HG03045 (cell line): ENCODE measurements around the gene TMC6.
"Not testable (repeated sequence)": the region's sequence is repeated elsewhere in the genome, so short reads cannot be mapped to it uniquely, and the experiment has no call there.

Experiments
- ATAC-seq: cut with Tn5 transposase; IDR thresholded peaks from one replicate; pipeline ENCODE4 v1.9.1; 2021; ENCODE audit warnings: mild to moderate bottlenecking, moderate library complexity; ENCODE audit not compliant: unreplicated experiment

The TMC6 gene

DNA sequence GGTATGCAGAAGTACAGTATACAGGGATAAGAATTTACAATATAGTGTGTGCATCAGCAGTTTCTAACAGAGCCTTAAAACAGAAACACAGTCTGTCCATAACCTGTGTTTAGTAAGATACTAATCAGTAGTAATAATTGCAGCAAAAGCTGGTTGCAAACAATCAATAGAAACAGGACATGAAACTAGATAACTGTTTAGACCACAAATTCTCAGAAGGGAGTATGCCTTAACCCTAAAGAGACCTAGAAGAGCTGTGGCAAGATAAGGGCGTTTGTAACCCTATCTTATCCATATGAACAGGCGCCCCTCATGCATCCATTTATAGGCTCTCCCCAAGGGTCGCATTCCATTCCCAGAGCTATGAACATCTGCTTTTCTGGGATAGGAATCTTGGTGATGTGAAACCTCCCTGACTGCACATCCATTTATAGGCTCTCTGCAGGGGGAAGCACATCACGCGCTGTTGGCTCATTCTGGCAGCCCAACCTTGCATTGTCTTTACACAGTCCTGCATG lies 46.1 kb downstream of the TMC6 start:
- ATAC-seq = not testable (repeated sequence)

DNA sequence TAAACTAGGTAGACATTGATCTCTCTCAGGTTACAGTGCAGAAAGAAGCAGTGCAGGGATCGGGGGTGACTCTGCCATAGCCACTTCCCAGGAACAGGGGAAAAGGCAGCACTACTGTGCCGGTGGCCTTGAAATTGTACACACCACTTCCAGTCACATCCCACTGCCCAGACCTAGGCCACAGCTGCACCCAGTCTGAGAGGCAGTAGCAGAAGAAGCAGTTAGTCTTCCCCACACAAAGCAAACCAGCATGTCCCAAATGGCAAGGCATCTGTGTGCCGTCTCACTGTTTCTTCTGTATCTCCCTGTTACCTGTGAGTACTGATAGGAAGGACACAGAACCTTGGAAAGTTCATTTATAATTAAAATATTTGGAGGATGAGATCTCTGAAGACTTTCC lies 47.0 kb downstream of the TMC6 start:
- no peak for ATAC-seq

DNA sequence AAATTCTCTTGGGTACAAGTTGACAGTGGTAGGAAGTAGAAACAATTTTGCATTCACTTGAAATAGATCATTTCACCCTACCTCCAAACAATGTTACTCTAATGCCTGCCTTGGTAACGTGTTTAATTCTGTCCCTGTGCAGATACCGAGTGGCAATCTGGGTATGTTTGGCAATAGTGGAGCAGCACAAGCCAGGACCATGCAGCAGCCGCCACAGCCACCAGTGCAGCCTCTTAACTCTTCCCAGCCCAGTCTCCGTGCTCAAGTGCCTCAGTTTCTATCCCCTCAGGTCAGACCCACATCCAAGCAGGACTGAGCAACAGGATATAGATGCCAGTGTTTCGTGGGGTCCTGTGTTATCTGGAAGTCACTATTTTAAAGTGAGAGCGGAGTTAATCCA lies 49.3 kb downstream of the TMC6 start:
- no peak for ATAC-seq

DNA sequence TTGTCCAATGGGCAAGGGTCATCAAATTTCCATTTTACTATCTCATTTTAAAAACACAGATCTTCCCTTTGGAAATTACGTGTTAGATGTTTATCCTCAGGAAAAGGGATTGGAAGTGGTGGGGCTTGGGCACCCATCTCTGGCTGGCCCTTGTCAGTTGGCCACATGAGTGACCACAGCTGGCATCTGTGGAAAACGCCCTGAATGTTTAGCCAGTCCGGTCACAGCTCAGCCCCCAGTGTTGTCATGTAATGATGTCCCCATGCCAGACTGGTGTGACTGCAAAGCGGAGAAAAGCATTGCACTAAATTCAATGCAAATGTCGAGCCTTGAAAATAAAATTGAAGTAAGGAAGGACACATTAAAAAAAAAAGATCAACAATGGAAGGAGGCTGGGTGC lies 53.0 kb downstream of the TMC6 start:
- no peak for ATAC-seq

DNA sequence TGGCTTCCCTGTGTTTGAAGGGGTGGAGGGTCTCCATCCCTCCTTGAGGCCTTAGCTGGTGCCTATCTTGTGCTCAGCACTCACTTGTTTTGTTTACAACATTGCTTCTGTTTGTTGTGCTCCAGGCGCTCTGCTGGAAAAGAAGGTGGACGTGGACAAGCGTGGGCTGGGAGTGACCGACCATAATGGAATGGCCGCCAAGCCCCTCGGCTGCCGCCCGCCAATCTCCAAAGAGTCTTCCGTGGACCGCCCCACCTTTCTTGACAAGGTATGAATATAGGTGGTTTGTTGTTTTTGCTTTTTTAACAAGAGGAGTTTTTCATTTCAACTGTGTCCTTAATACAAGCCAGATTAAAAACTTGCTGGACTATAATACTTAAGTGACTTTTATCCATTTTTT lies 53.5 kb downstream of the TMC6 start:
- no peak for ATAC-seq

DNA sequence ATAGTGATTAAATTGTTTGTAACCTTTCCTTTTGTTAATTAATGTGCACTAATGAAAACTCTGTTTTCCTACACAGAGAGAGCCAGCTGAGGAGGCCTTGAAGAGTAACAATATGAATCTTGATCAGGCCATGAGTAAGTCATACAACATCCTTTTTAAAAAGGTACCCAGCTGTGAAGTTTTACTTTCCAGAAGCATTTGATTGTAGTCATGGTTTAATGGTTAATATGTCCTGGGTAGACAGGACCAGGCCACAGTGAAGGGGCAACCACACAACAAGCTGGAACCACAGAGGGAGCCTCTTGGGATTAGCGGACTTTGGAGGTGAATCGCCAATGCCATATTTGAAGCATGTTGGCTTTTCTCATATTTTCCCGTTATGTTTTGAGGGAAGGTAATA lies 55.6 kb downstream of the TMC6 start:
- ATAC-seq = no peak

DNA sequence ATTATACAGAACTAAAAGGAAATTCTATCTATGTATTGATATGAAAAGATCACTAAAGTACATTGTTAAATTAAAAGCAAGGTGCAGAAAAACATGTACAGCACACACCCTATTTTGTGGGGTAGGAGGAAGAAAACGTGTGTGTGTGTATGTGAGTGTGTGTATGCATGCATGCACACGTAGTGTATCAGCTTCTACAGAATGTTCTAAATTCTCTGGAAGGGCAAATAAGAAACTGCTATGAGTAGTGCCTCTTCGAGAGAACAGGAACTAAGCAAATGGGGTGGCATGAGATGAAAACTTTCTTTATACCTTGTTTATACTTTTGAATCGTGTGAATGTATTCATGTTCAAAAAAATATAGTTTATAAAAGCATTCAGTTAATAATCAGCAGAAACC lies 58.9 kb downstream of the TMC6 start:
- ATAC-seq = no peak

DNA sequence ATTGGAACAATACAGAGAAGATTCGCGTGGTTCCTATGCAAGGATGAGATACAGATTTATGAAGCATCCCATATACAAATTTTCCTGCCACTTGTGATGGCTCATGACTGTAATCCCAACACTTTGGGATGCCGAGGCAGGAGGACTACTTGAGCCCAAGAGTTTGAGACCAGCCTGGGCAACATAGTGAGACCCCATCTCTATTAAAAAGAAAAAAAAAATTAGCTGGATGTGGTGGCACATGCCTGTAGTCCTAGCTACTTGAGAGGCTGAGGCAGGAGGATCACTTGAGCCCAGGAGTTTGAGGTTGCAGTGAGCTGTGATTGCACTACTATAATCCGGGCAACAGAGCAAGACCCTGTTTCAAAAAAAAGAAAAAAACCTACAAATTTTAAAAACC lies 61.6 kb downstream of the TMC6 start:
- ATAC-seq = not testable (repeated sequence)

DNA sequence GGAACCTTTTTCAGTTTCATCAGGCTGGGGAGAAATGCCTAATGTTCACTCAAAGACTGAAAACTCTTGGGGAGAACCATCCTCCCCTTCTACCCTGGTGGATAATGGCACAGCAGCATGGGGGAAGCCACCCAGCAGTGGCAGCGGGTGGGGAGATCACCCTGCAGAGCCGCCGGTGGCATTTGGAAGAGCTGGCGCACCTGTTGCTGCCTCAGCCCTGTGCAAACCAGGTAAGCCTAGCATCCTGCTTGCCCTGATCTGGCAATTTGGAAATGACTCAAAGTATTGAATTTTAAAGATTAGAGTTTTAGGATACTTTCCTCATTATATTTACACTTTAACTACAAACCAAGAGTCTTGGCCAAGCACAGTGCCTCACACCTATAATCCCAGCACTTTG lies 63.8 kb downstream of the TMC6 start:
- no peak for ATAC-seq

DNA sequence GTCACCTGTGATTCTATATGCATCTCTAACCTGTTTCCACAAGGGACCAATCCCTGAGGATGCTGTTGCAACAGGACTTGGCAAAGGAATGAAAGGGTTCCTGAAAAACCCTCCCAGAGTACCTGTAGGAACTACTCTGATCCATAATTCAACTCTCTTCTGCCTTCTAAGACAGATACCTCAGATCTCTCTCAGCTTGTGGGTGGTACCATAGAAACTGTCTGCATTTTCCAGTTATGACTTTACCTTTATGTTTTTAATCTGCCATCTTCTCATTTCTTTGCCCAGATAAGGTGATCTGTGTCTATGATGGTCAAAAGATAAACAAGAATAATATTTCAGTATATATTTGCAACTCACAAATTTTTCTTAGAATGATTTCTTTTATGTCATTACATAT lies 65.1 kb downstream of the TMC6 start:
- no peak for ATAC-seq

DNA sequence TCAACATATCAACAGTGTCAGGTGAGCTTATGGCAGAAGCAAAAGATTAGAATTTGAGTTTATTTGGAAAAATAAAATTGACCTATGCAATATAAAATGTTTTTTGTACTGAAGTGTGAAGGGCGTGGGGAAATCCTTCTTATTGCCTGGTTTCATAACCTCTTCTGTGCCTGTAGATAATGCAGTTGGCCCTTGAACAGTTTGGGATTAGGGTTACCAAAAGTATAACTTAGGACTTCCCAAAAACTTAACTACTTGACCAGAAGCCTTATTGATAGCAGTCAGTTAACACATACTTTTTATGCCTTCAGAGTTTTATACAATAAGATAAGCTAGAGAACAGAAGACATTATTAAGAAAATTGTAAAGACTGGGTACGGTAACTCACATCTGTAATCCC lies 66.0 kb downstream of the TMC6 start:
- ATAC-seq = no peak
